K562 (cell line): ENCODE results near the gene MRPL28. TPM values are rescaled to one million over a fixed set of nuclear protein-coding genes. Genes with fewer than 3 reads are reported as not detected.
A peak's percentile ranks its signal among the peaks of the same experiment; 100 is the strongest.
"Not testable (repeated sequence)": the region's sequence is repeated elsewhere in the genome, so short reads cannot be mapped to it uniquely, and the experiment has no call there.

ENCODE experiments used
- ATAC-seq: fragments of 200-7000 bp; cut with Tn5 transposase; 3 replicates; pipeline ENCODE4 v1.9.1; 2020; ENCODE audit warnings: moderate library complexity
- BruUV-seq: library from RNA; stranded (reverse); fragments of 400-500 nt; replicated peaks from 2 replicates; lab custom pipeline; 2021; lab: Mats Ljungman, UMichigan
- CTCF ChIA-PET: fragments of 300-600 bp; formaldehyde crosslinking; extraction: SDS; loops from one replicate; lab custom pipeline; 2021; ENCODE audit warnings: low intra/inter-chr PET ratio; lab: Yijun Ruan, JAX
- POLR2A ChIA-PET: fragments of 300-600, 350-650 bp; sonication (Branson Sonifier 250); formaldehyde crosslinking; extraction: SDS; loops from one replicate; lab custom pipeline; 2021; ENCODE audit warnings: antibody characterized with exemption, inconsistent platforms; lab: Yijun Ruan, JAX
- DNase-seq, 4 experiments: peaks; one replicate each; pipeline versions ENCODE4 v3.0.0 to v3.0.0-alpha.2; 2011 to 2018; ENCODE audit warnings: low spot score in 3 of 4, mixed read lengths in 3 of 4; ENCODE audit errors: extremely low read depth in 1 of 4
- FAIRE-seq: peaks from 2 replicates; lab custom pipeline; 2011; peaks lifted over from hg19 to GRCh38; lab: Jason Lieb, UNC
- H2AFZ ChIP-seq: 2 replicates; pipeline ENCODE4 v1.6.0; 2011; ENCODE audit warnings: low read depth, low read length, control low read depth, inconsistent platforms
- H3K27ac ChIP-seq: fragments of 200-600 bp; 3 replicates; pipeline ENCODE4 v1.8.0; 2011; ENCODE audit warnings: low read depth, mild to moderate bottlenecking, control low read depth, inconsistent platforms, low read length, moderate library complexity, mixed read lengths; ENCODE audit errors: extremely low read depth
- H3K27me3 ChIP-seq, 2 experiments: fragments of 300-600 bp in 1 of 2; 2 replicates in 1 of 2; 3 replicates in 1 of 2; pipeline versions ENCODE4 v1.6.0 to v1.8.0; 2011; ENCODE audit warnings: inconsistent platforms in 2 of 2, low read length in 2 of 2, mild to moderate bottlenecking in 1 of 2, mixed read lengths in 1 of 2, moderate library complexity in 1 of 2; ENCODE audit not compliant: control insufficient read depth in 2 of 2, insufficient read depth in 2 of 2
- H3K36me3 ChIP-seq: fragments of 300-600 bp; 3 replicates; pipeline ENCODE4 v1.8.0; 2011; ENCODE audit warnings: mild to moderate bottlenecking, low read length, inconsistent platforms; ENCODE audit not compliant: control insufficient read depth, insufficient read depth
- H3K4me1 ChIP-seq, 2 experiments: fragments of 200-600 bp in 1 of 2; replicated peaks in 1 of 2; 2 replicates in 1 of 2; 3 replicates in 1 of 2; pipeline versions ENCODE4 v1.5.1 to v1.8.0; 2011; ENCODE audit warnings: inconsistent platforms in 2 of 2, low read length in 2 of 2, mild to moderate bottlenecking in 1 of 2, mixed read lengths in 1 of 2, moderate library complexity in 1 of 2; ENCODE audit not compliant: control insufficient read depth in 2 of 2, insufficient read depth in 2 of 2
- H3K4me2 ChIP-seq: 2 replicates; pipeline ENCODE4 v1.6.1; 2011; ENCODE audit warnings: low read length, control low read depth, inconsistent platforms, mixed read lengths; ENCODE audit not compliant: insufficient read depth
- H3K4me3 ChIP-seq: fragments of 200-600 bp; sonication (generic), shearing (Covaris generic); 2 replicates; pipeline ENCODE4 v1.5.1; 2016; ENCODE audit warnings: control low read depth, inconsistent platforms
- H3K79me2 ChIP-seq: fragments of 200-600 bp; 3 replicates; pipeline ENCODE4 v1.8.0; 2011; ENCODE audit warnings: low read length, inconsistent platforms; ENCODE audit not compliant: control insufficient read depth, insufficient read depth
- H3K9ac ChIP-seq, 2 experiments: 2 replicates each; pipeline versions ENCODE4 v1.6.0 to v1.6.1; 2011; ENCODE audit warnings: low read depth in 2 of 2, low read length in 2 of 2, control low read depth in 1 of 2, inconsistent platforms in 1 of 2, mild to moderate bottlenecking in 1 of 2, mixed read lengths in 1 of 2; ENCODE audit not compliant: insufficient read depth in 1 of 2
- H3K9me1 ChIP-seq: one replicate; pipeline ENCODE4 v1.6.0; 2011; ENCODE audit warnings: inconsistent platforms, mild to moderate bottlenecking, low read length, moderate library complexity; ENCODE audit not compliant: control insufficient read depth, insufficient read depth
- H3K9me3 ChIP-seq: replicated peaks from 2 replicates; pipeline ENCODE4 v1.5.1; 2011; ENCODE audit warnings: low read depth, low read length, inconsistent platforms; ENCODE audit not compliant: control insufficient read depth, insufficient read depth
- H4K20me1 ChIP-seq: replicated peaks from 2 replicates; pipeline ENCODE4 v1.6.1; 2011; ENCODE audit warnings: low read length, inconsistent platforms, mixed read lengths; ENCODE audit not compliant: control insufficient read depth, insufficient read depth
- CEBPZ ChIP-seq: fragments of 150-350 bp; IDR thresholded peaks from 2 replicates; pipeline ENCODE4 v1.6.1; 2014; ENCODE audit warnings: low read depth, mild to moderate bottlenecking, low read length, borderline replicate concordance
- MXD1 ChIP-seq: fragments of 250-450 bp; sonication (Bioruptor Pico); IDR thresholded peaks from 2 replicates; pipeline ENCODE4 v1.8.0; 2021; ENCODE audit warnings: borderline replicate concordance, mild to moderate bottlenecking, moderate library complexity; ENCODE audit not compliant: poor library complexity, severe bottlenecking
- RAD21 ChIP-seq, 2 experiments: fragments of 250-450 bp in 1 of 2; fragments of 450-650 bp in 1 of 2; sonication (Bioruptor Pico) in 1 of 2; formaldehyde crosslinking in 1 of 2; IDR thresholded peaks in 1 of 2; conservative IDR thresholded peaks in 1 of 2; 2 replicates each; pipeline versions ENCODE4 v1.4.0 to v1.8.0; 2020 to 2022; ENCODE audit warnings: mild to moderate bottlenecking in 2 of 2, moderate library complexity in 1 of 2
- SRSF7 ChIP-seq: fragments of 200-400 bp; formaldehyde crosslinking; optimal IDR thresholded peaks from 2 replicates; pipeline ENCODE3; 2017; ENCODE audit warnings: mild to moderate bottlenecking, low read depth, low read length
- ZNF3 ChIP-seq: fragments of 250-450 bp; sonication (Bioruptor Pico); IDR thresholded peaks from 2 replicates; pipeline ENCODE4 v1.5.0; 2021; ENCODE audit warnings: mild to moderate bottlenecking, moderate library complexity
- WGBS: fragments of 100-300 bp; shearing (Covaris generic); methylation state at CpG from one replicate; pipeline ENCODE4 v1.1.6; 2016; ENCODE audit warnings: low coverage, mixed read lengths; ENCODE audit not compliant: insufficient coverage; ENCODE audit errors: missing lambda C conversion rate; 5-methylcytosine and 5-hydroxymethylcytosine counted together
- in situ Hi-C: fragments of 300-500 bp; cut with MboI; formaldehyde crosslinking; loops from 4 replicates; pipeline ENCODE4 v1.15.0; 2018; ENCODE audit warnings: inconsistent platforms, mixed read lengths
- intact Hi-C: fragments of 100-400 bp; cut with micrococcal nuclease; formaldehyde crosslinking; loops from 2 replicates; pipeline ENCODE4 v1.14.2; 2022
- polyA plus RNA-seq, 8 experiments: library from polyadenylated mRNA; depleted of rRNA in 4 of 8; stranded (reverse) in 5 of 8; unstranded in 3 of 8; fragments of >200 nt; fragmentation: Nextera tagmentation in 2 of 8; fragmentation: Illumina TruSeq in 1 of 8; extraction: Ambion mirVana in 2 of 8; extraction: Trizol in 1 of 8; gene quantifications; 2 replicates each; pipeline versions ENCODE4 v1.2.1 to v1.2.3, GENCODE V29; 2011 to 2014; ENCODE audit warnings: inconsistent platforms in 1 of 8, missing spikeins in 1 of 8
- total RNA-seq, 7 experiments: library from RNA; depleted of rRNA in 6 of 7; stranded (reverse); fragments of >200 nt in 6 of 7; fragmentation: Illumina TruSeq in 2 of 7; extraction: Trizol in 2 of 7; gene quantifications; 2 replicates each; pipeline versions ENCODE4 v1.2.1 to v1.2.3, GENCODE V29; 2011 to 2021; ENCODE audit warnings: low replicate concordance in 1 of 7

The MRPL28 gene
- total and polyA plus RNA-seq, 9 of the 15 experiments (the other 6 are each of a cell fraction or from before 2014, with no cell fraction given) = 2.5 to 323 (median 175) TPM

- BruUV-seq, intact Hi-C loops, H3K27ac ChIP-seq, H2AFZ ChIP-seq, H4K20me1 ChIP-seq, H3K4me2 ChIP-seq, H3K27me3 ChIP-seq, H3K4me3 ChIP-seq, FAIRE-seq, ATAC-seq, DNase-seq, H3K79me2 ChIP-seq, in situ Hi-C loops, H3K9me3 ChIP-seq, H3K9me1 ChIP-seq: not testable (repeated sequence)
- peak overlapping the region in 1 of 2 experiments; percentile 77; a peak in 2 of 4 replicates for H3K9ac ChIP-seq
- WGBS = 72% methylated on average over 7 of the region's 24 CpGs
- ChIA-PET CTCF (interaction anchor here (0.9 to 1.0 kb wide), 2 partner anchors 256 to 297 kb away, joined by 3 to 8 read pairs; no protein-coding TSS in a partner anchor), POLR2A (interaction anchor here (0.6 to 1.6 kb wide), 6 partner anchors 8 to 321 kb away, joined by 3 to 4 read pairs (median 4); partner anchors contain the start of genes JMJD8 and MRPL28)
- peaks cover 6 to 80% of the 10 kb centered on the region in 2 experiments; a peak in 4 of 5 replicates for H3K4me1 ChIP-seq
- H3K36me3 ChIP-seq = peaks cover 18% of the 10 kb centered on the region; the same call in 2 of the 3 replicates
Measured at GRCh38 chr16:362702-362999, 7.7 kb downstream of the MRPL28 start.

GRCh38 chr16:361872-362701 is 8.3 kb downstream of the MRPL28 start:
- no peaks in the 10 kb centered on the region for H3K27me3 ChIP-seq
- peak; percentile 84 for FAIRE-seq
- BruUV-seq = no TSS peak
- peaks cover 4% of the 10 kb centered on the region for H3K9me1 ChIP-seq
- no peak overlapping the region for H3K27ac ChIP-seq
- H3K4me2 ChIP-seq = no peak overlapping the region
- peak; percentile 89 for ATAC-seq
- ChIA-PET POLR2A (interaction anchor here (1.0 to 1.6 kb wide), 3 partner anchors 8 to 134 kb away, joined by 3 to 4 read pairs (median 4); partner anchors contain the start of gene MRPL28), CTCF (interaction anchor here (0.6 to 1.0 kb wide), 4 partner anchors 137 to 296 kb away, joined by 3 to 8 read pairs (median 3); no protein-coding TSS in a partner anchor)
- H4K20me1 ChIP-seq = no peaks in the 10 kb centered on the region
- no peak overlapping the region for H3K4me3 ChIP-seq
- H3K9ac ChIP-seq = peak overlapping the region in 1 of 2 experiments; percentile 77; a peak in 2 of 4 replicates
- intact Hi-C loops = no loop called here
- H3K79me2 ChIP-seq = no peaks in the 10 kb centered on the region
- in situ Hi-C loops = no loop called here
- DNase-seq = peak; percentile 48 to 78 (median 66)
- WGBS = 24% methylated on average over 24 of the region's 30 CpGs
- H2AFZ ChIP-seq = 0 out of 2 replicates have a peak overlapping the region, but pooled peaks have one; percentile 49
- H3K9me3 ChIP-seq = no peaks in the 10 kb centered on the region
- peaks cover 6 to 75% of the 10 kb centered on the region in 2 experiments; a peak in 4 of 5 replicates for H3K4me1 ChIP-seq
- H3K36me3 ChIP-seq = peaks cover 12% of the 10 kb centered on the region; the same call in 2 of the 3 replicates
- TF ChIP-seq MXD1 (CRISPR knock-in tag) (no peak), CEBPZ (no peak), RAD21 (CRISPR knock-in tag; conservative IDR thresholded peaks at IDR 0.05 in 1 of 2, IDR thresholded peaks at IDR 0.05 in 1 of 2) (peak; percentile 75 to 84), ZNF3 (no peak), SRSF7 (no peak)
